Hematopoietic multipotent progenitor cell treated with erythropoietin and hydrocortisone succinate and interleukin-3 and kit ligand, for 15 days (in vitro differentiated cells): ENCODE results near the gene FARP1.

Experiments
- DNase-seq: peaks from one replicate; pipeline ENCODE4 v3.0.0-alpha.2; 2015; ENCODE audit warnings: low spot score

FARP1 gene

GRCh38 chr13:98310485-98311199 is 167.7 kb downstream of the FARP1 start:
- DNase-seq, result no peak

GRCh38 chr13:98311200-98311548 is 168.3 kb downstream of the FARP1 start:
- no peak for DNase-seq

GRCh38 chr13:98312606-98313005 is 169.7 kb downstream of the FARP1 start:
- DNase-seq, result no peak

GRCh38 chr13:98313023-98313921 is 170.4 kb downstream of the FARP1 start:
- no peak for DNase-seq

- DNase-seq, result no peak
These were observed 171.0 kb downstream of the FARP1 start for GRCh38 chr13:98313922-98314292.

- no peak for DNase-seq
These were observed 172.6 kb downstream of the FARP1 start for GRCh38 chr13:98315466-98315865.

- DNase-seq, result no peak
These were observed 173.0 kb downstream of the FARP1 start for GRCh38 chr13:98315902-98316301.

GRCh38 chr13:98317573-98318171 is 174.8 kb downstream of the FARP1 start:
- DNase-seq, result no peak

- no peak for DNase-seq
These were observed 175.5 kb downstream of the FARP1 start for GRCh38 chr13:98318263-98318878.

GRCh38 chr13:98320561-98321105 is 177.7 kb downstream of the FARP1 start:
- no peak for DNase-seq

GRCh38 chr13:98321395-98321794 is 178.5 kb downstream of the FARP1 start:
- no peak for DNase-seq

GRCh38 chr13:98322091-98322718 is 179.3 kb downstream of the FARP1 start:
- no peak for DNase-seq

- DNase-seq, result no peak
These were observed 181.2 kb downstream of the FARP1 start for GRCh38 chr13:98324105-98324504.

- no peak for DNase-seq
These were observed 182.8 kb downstream of the FARP1 start for GRCh38 chr13:98325724-98326123.

- DNase-seq, result no peak
These were observed 183.4 kb downstream of the FARP1 start for GRCh38 chr13:98326291-98326690.

GRCh38 chr13:98327371-98328270 is 184.7 kb downstream of the FARP1 start:
- DNase-seq, result no peak

GRCh38 chr13:98328511-98328910 is 185.6 kb downstream of the FARP1 start:
- DNase-seq, result no peak

GRCh38 chr13:98332222-98332621 is 189.3 kb downstream of the FARP1 start:
- no peak for DNase-seq

- no peak for DNase-seq
These were observed 189.8 kb downstream of the FARP1 start for GRCh38 chr13:98332691-98333090.

- DNase-seq, result no peak
These were observed 190.6 kb downstream of the FARP1 start for GRCh38 chr13:98333486-98333885.
